IMR-90 (cell line): ENCODE measurements around the gene DYNC2H1. TPM values are rescaled to one million over a fixed set of nuclear protein-coding genes. Genes with fewer than 3 reads are reported as not detected.

Experiments
- ATAC-seq: fragments of 200-7000 bp; cut with Tn5 transposase; 2 replicates; pipeline ENCODE4 v1.9.1; 2020; ENCODE audit warnings: low read depth, mild to moderate bottlenecking, moderate library complexity
- BruUV-seq: library from RNA; stranded (reverse); fragments of 400-500 nt; replicated peaks from 2 replicates; lab custom pipeline; 2021; lab: Mats Ljungman, UMichigan
- CTCF ChIA-PET: fragments of 300-600 bp; formaldehyde crosslinking; extraction: SDS; loops from one replicate; lab custom pipeline; 2021; ENCODE audit warnings: antibody characterized with exemption; lab: Yijun Ruan, JAX
- POLR2A ChIA-PET: fragments of 300-600 bp; sonication (Branson Sonifier 250); formaldehyde crosslinking; loops from one replicate; lab custom pipeline; 2022; ENCODE audit warnings: antibody characterized with exemption; ENCODE audit not compliant: unreplicated experiment; lab: Charles Lee
- DNase-seq: peaks from one replicate; pipeline ENCODE4 v3.0.0; 2013
- H2AFZ ChIP-seq: replicated peaks from 2 replicates; pipeline ENCODE3; 2013; ENCODE audit warnings: low read length, mild to moderate bottlenecking; ENCODE audit not compliant: poor library complexity
- H2AK5ac ChIP-seq: 2 replicates; pipeline ENCODE4 v1.6.1; 2013; ENCODE audit warnings: low read depth, low read length, inconsistent platforms
- H2AK9ac ChIP-seq: replicated peaks from 2 replicates; pipeline ENCODE3; 2013; ENCODE audit warnings: mild to moderate bottlenecking, low read depth, low read length, moderate library complexity; ENCODE audit not compliant: poor library complexity
- H2BK120ac ChIP-seq: 2 replicates; pipeline ENCODE4 v1.6.1; 2013; ENCODE audit warnings: low read depth, low read length, inconsistent platforms
- H2BK15ac ChIP-seq: 3 replicates; pipeline ENCODE4 v1.6.1; 2013; ENCODE audit warnings: low read depth, low read length, inconsistent platforms
- H2BK20ac ChIP-seq: 2 replicates; pipeline ENCODE4 v1.6.1; 2013; ENCODE audit warnings: low read depth, mild to moderate bottlenecking, inconsistent platforms, low read length, moderate library complexity
- H2BK5ac ChIP-seq: 2 replicates; pipeline ENCODE4 v1.6.1; 2013; ENCODE audit warnings: mild to moderate bottlenecking, low read depth, low read length, inconsistent platforms; ENCODE audit not compliant: poor library complexity, severe bottlenecking
- H3K14ac ChIP-seq: replicated peaks from 2 replicates; pipeline ENCODE4 v1.6.1; 2013; ENCODE audit warnings: low read depth, low read length, inconsistent platforms
- H3K18ac ChIP-seq: 2 replicates; pipeline ENCODE4 v1.6.1; 2013; ENCODE audit warnings: low read depth, low read length, control low read depth
- H3K23ac ChIP-seq: 2 replicates; pipeline ENCODE4 v1.6.1; 2013; ENCODE audit warnings: low read depth, low read length, inconsistent platforms
- H3K27ac ChIP-seq: 2 replicates; pipeline ENCODE4 v1.5.1; 2013; ENCODE audit warnings: mild to moderate bottlenecking, control low read depth, low read length; ENCODE audit not compliant: insufficient read depth
- H3K27me3 ChIP-seq: 2 replicates; pipeline ENCODE4 v1.6.1; 2013; ENCODE audit warnings: low read length; ENCODE audit not compliant: control insufficient read depth, insufficient read depth
- H3K36me3 ChIP-seq: 2 replicates; pipeline ENCODE4 v1.6.1; 2013; ENCODE audit warnings: low read length, mixed read lengths; ENCODE audit not compliant: control insufficient read depth, insufficient read depth
- H3K4ac ChIP-seq: 2 replicates; pipeline ENCODE4 v1.6.1; 2013; ENCODE audit warnings: low read depth, low read length, inconsistent platforms
- H3K4me1 ChIP-seq: 2 replicates; pipeline ENCODE4 v1.6.1; 2013; ENCODE audit warnings: low read length, mixed read lengths; ENCODE audit not compliant: control insufficient read depth, insufficient read depth
- H3K4me2 ChIP-seq: 2 replicates; pipeline ENCODE4 v1.6.1; 2013; ENCODE audit warnings: low read depth, mild to moderate bottlenecking, control low read depth, low read length, moderate library complexity
- H3K4me3 ChIP-seq: 2 replicates; pipeline ENCODE4 v1.5.1; 2013; ENCODE audit warnings: low read depth, mild to moderate bottlenecking, control low read depth, low read length, moderate library complexity; ENCODE audit not compliant: insufficient read depth
- H3K56ac ChIP-seq: 2 replicates; pipeline ENCODE4 v1.6.1; 2013; ENCODE audit warnings: low read length, inconsistent platforms; ENCODE audit not compliant: insufficient read depth; ENCODE audit errors: extremely low read depth
- H3K79me1 ChIP-seq, 2 experiments: 2 replicates each; pipeline ENCODE4 v1.6.1; 2013; ENCODE audit warnings: low read length in 2 of 2, inconsistent platforms in 1 of 2, low read depth in 1 of 2
- H3K9ac ChIP-seq: 2 replicates; pipeline ENCODE4 v1.6.1; 2013; ENCODE audit warnings: low read depth, low read length, control low read depth
- H3K9me1 ChIP-seq: 2 replicates; pipeline ENCODE4 v1.6.1; 2013; ENCODE audit warnings: low read length, inconsistent platforms; ENCODE audit not compliant: insufficient read depth
- H3K9me3 ChIP-seq: 2 replicates; pipeline ENCODE4 v1.6.1; 2013; ENCODE audit warnings: low read length; ENCODE audit not compliant: control insufficient read depth, insufficient read depth
- H4K20me1 ChIP-seq: 2 replicates; pipeline ENCODE4 v1.6.1; 2013; ENCODE audit warnings: low read length, inconsistent platforms; ENCODE audit not compliant: insufficient read depth
- H4K5ac ChIP-seq: 2 replicates; pipeline ENCODE4 v1.6.1; 2013; ENCODE audit warnings: mild to moderate bottlenecking, low read depth, low read length, control low read depth
- H4K8ac ChIP-seq, 2 experiments: 2 replicates each; pipeline ENCODE4 v1.6.1; 2013; ENCODE audit warnings: low read depth in 2 of 2, low read length in 2 of 2, control low read depth in 1 of 2, inconsistent platforms in 1 of 2
- H4K91ac ChIP-seq: 2 replicates; pipeline ENCODE4 v1.6.1; 2013; ENCODE audit warnings: low read depth, low read length, inconsistent platforms; ENCODE audit not compliant: insufficient read depth
- CEBPB ChIP-seq: IDR thresholded peaks from 2 replicates; pipeline ENCODE4 v1.6.1; 2012; ENCODE audit warnings: low read depth, low read length, improper control_type of control experiment
- CHD1 ChIP-seq: IDR thresholded peaks from 2 replicates; pipeline ENCODE4 v1.6.1; 2012; ENCODE audit warnings: low read depth, low read length, improper control_type of control experiment
- FOS ChIP-seq: fragments of 150-350 bp; IDR thresholded peaks from 2 replicates; pipeline ENCODE4 v1.6.1; 2016; ENCODE audit warnings: low read depth, low read length
- RAD21 ChIP-seq: IDR thresholded peaks from 2 replicates; pipeline ENCODE4 v1.6.1; 2012; ENCODE audit warnings: low read length, improper control_type of control experiment
- RCOR1 ChIP-seq: IDR thresholded peaks from 2 replicates; pipeline ENCODE4 v1.6.1; 2012; ENCODE audit warnings: mild to moderate bottlenecking, low read length, improper control_type of control experiment; ENCODE audit not compliant: insufficient replicate concordance
- WGBS, 2 experiments: methylation state at CpG; one replicate each; pipeline versions ENCODE4 v1.1.5 to v1.1.7; 2013; ENCODE audit warnings: missing lambda C conversion rate in 2 of 2; ENCODE audit not compliant: insufficient read length in 1 of 2; ENCODE audit errors: extremely low coverage in 2 of 2; 5-methylcytosine and 5-hydroxymethylcytosine counted together
- dilution Hi-C: fragments of 300-500 bp; cut with HindIII; formaldehyde crosslinking; loops from one replicate; pipeline ENCODE4 v1.14.3; 2018; ENCODE audit warnings: low sequenced_read_pairs; ENCODE audit not compliant: unreplicated experiment
- in situ Hi-C: fragments of 300-500 bp; cut with MboI; formaldehyde crosslinking; loops from 3 replicates; pipeline ENCODE4 v1.14.3; 2019; ENCODE audit warnings: low sequenced_read_pairs, inconsistent platforms, mixed read lengths
- intact Hi-C: fragments of 100-400 bp; cut with micrococcal nuclease; formaldehyde crosslinking; loops from 2 replicates; pipeline ENCODE4 v1.10.0; 2022
- polyA plus RNA-seq, 3 experiments: library from polyadenylated mRNA; depleted of rRNA; stranded (reverse); fragments of >200 nt; gene quantifications; 2 replicates each; pipeline ENCODE4 v1.2.3, GENCODE V29; 2012; ENCODE audit warnings: low replicate concordance in 1 of 3
- total RNA-seq: library from RNA; depleted of rRNA; stranded (reverse); fragments of >200 nt; gene quantifications from 2 replicates; pipeline ENCODE4 v1.2.3, GENCODE V29; 2012
- TF ChIP-seq, protein P1 (sequence below): fragments of 150-350 bp; IDR thresholded peaks from 2 replicates; pipeline ENCODE4 v1.6.1; 2017; ENCODE audit warnings: mild to moderate bottlenecking, antibody characterized with exemption, low read length, low read depth
- TF ChIP-seq, protein P2 (sequence below): fragments of 150-350 bp; IDR thresholded peaks from 2 replicates; pipeline ENCODE4 v1.6.1; 2016; ENCODE audit warnings: low read depth, mild to moderate bottlenecking, low read length, moderate library complexity, borderline replicate concordance
- TF ChIP-seq, protein P3 (sequence below): conservative IDR thresholded peaks from 2 replicates; pipeline ENCODE4 v1.5.1; 2012; ENCODE audit warnings: mild to moderate bottlenecking, low read depth, low read length, improper control_type of control experiment

Gene DYNC2H1
- total and polyA plus RNA-seq, 2 of the 4 experiments (the other 2 are of a cell fraction): 5.7 to 21.0 TPM

DNA sequence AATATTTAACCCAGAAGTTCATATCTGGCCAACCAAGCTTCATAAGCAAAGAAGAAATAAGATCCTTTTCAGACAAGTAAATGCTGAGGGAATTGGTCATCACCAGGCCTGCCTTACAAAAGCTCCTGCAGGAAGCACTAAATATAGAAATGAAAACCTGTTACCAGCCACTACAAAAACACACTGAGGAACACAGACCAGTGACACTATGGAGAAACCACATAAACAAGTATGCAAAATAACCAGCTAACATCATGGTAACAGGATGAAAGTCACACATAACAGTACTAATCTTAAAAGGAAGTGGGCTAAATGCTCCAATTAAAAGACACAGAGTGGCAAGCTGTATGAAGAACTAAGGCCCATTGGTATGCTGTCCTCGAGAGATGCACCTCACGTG, 311.4 kb downstream of the DYNC2H1 start:
- Histone ChIP-seq H2AK5ac (no peak overlapping the region), H3K9ac (no peak overlapping the region), H3K9me3 (no peaks in the 10 kb centered on the region), H4K5ac (no peak overlapping the region), H3K36me3 (no peaks in the 10 kb centered on the region), H2BK120ac (no peak overlapping the region), H4K20me1 (no peaks in the 10 kb centered on the region), H2AK9ac (no peak overlapping the region), H3K23ac (no peak overlapping the region), H4K91ac (no peak overlapping the region), H4K8ac (no peak overlapping the region), H3K56ac (no peak overlapping the region), H3K4me3 (no peak overlapping the region), H3K4ac (no peak overlapping the region; the same call in 1 of the 2 replicates), H3K14ac (0 out of 2 replicates have a peak overlapping the region, but pooled peaks have one; percentile 20), H2BK20ac (no peak overlapping the region), H3K79me1 (no peaks in the 10 kb centered on the region), H2BK15ac (no peak overlapping the region), H2BK5ac (peak overlapping the region; percentile 54), H3K27me3 (no peaks in the 10 kb centered on the region), H3K4me2 (no peak overlapping the region), H3K18ac (no peak overlapping the region), H2AFZ (no peak overlapping the region), H3K27ac (no peak overlapping the region), H3K4me1 (no peaks in the 10 kb centered on the region; the same call in 1 of the 2 replicates), H3K9me1 (peaks cover 5% of the 10 kb centered on the region; the same call in 1 of the 2 replicates)
- dilution Hi-C loops: no loop called here
- ATAC-seq (peak; percentile 61), DNase-seq (peak; percentile 81)
- intact Hi-C loops: no loop called here
- WGBS, 2 experiments: no CpG with 5 or more reads among the region's 2 CpGs
- BruUV-seq: no TSS peak
- in situ Hi-C loops: no loop called here
- ChIA-PET POLR2A (no interaction called here), CTCF (no interaction called here)
- TF ChIP-seq RCOR1 (no peak), RAD21 (no peak), FOS (no peak; the same call in 1 of the 2 replicates), CHD1 (no peak), CEBPB (no peak)
- TF ChIP-seq, protein P1, sequence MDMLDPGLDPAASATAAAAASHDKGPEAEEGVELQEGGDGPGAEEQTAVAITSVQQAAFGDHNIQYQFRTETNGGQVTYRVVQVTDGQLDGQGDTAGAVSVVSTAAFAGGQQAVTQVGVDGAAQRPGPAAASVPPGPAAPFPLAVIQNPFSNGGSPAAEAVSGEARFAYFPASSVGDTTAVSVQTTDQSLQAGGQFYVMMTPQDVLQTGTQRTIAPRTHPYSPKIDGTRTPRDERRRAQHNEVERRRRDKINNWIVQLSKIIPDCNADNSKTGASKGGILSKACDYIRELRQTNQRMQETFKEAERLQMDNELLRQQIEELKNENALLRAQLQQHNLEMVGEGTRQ: no peak
- TF ChIP-seq, protein P2, sequence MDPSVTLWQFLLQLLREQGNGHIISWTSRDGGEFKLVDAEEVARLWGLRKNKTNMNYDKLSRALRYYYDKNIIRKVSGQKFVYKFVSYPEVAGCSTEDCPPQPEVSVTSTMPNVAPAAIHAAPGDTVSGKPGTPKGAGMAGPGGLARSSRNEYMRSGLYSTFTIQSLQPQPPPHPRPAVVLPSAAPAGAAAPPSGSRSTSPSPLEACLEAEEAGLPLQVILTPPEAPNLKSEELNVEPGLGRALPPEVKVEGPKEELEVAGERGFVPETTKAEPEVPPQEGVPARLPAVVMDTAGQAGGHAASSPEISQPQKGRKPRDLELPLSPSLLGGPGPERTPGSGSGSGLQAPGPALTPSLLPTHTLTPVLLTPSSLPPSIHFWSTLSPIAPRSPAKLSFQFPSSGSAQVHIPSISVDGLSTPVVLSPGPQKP: no peak
- TF ChIP-seq, protein P3, sequence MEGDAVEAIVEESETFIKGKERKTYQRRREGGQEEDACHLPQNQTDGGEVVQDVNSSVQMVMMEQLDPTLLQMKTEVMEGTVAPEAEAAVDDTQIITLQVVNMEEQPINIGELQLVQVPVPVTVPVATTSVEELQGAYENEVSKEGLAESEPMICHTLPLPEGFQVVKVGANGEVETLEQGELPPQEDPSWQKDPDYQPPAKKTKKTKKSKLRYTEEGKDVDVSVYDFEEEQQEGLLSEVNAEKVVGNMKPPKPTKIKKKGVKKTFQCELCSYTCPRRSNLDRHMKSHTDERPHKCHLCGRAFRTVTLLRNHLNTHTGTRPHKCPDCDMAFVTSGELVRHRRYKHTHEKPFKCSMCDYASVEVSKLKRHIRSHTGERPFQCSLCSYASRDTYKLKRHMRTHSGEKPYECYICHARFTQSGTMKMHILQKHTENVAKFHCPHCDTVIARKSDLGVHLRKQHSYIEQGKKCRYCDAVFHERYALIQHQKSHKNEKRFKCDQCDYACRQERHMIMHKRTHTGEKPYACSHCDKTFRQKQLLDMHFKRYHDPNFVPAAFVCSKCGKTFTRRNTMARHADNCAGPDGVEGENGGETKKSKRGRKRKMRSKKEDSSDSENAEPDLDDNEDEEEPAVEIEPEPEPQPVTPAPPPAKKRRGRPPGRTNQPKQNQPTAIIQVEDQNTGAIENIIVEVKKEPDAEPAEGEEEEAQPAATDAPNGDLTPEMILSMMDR: no peak
